ENCODE measurements around the gene PHF21A.

GRCh38 chr11:45900916-45901617 lies 220.2 kb downstream of the PHF21A start:
- TF ChIP-seq CTCF (conservative IDR thresholded peaks at IDR 0.05) (no peak), ZFX (IDR thresholded peaks at IDR 0.05) (no peak)
